Measurements from ENCODE around the gene AAMP.

AAMP gene

GRCh38 chr2:218305383-218305782, 35.4 kb upstream of the AAMP start:
- no peak overlapping the region for H3K4me3 ChIP-seq (ENCODE audit: low read depth, low read length)
- no peak for DNase-seq (ENCODE audit: low read depth, low spot score)
- POLR2A ChIA-PET, result no interaction called here
- CTCF ChIA-PET, result interaction anchor here (4.9 to 7.2 kb wide), 2 partner anchors 12 to 50 kb away, joined by 37 to 92 read pairs; partner anchors contain the start of genes CATIP and TMBIM1
- TF ChIP-seq CTCF (IDR thresholded peaks at IDR 0.05; ENCODE audit: insufficient read depth, low read length, missing control alignments), result no peak

- CTCF ChIA-PET, result interaction anchor here (0.8 to 7.2 kb wide), 34 partner anchors 8 to 345 kb away, joined by 3 to 116 read pairs (median 5); partner anchors contain the start of genes AAMP, CATIP, PNKD and TMBIM1
- H3K4me3 ChIP-seq (ENCODE audit: low read depth, low read length), result no peak overlapping the region
- no peak for DNase-seq (ENCODE audit: low read depth, low spot score)
- peak; percentile 88 for TF ChIP-seq CTCF (IDR thresholded peaks at IDR 0.05; ENCODE audit: insufficient read depth, low read length, missing control alignments)
- POLR2A ChIA-PET, result no interaction called here
These were observed 31.4 kb upstream of the AAMP start for GRCh38 chr2:218301176-218301819.

- ChIA-PET POLR2A (no interaction called here), CTCF (interaction anchor here (1.2 to 11.8 kb wide), 9 partner anchors 10 to 166 kb away, joined by 3 to 117 read pairs (median 9); partner anchors contain the start of gene CATIP)
- no peak for DNase-seq (ENCODE audit: low read depth, low spot score)
- no peak overlapping the region for H3K4me3 ChIP-seq (ENCODE audit: low read depth, low read length)
- no peak for TF ChIP-seq CTCF (IDR thresholded peaks at IDR 0.05; ENCODE audit: insufficient read depth, low read length, missing control alignments)
These were observed 30.2 kb upstream of the AAMP start for GRCh38 chr2:218300141-218300540.

- no peak overlapping the region for H3K4me3 ChIP-seq (ENCODE audit: low read depth, low read length)
- ChIA-PET CTCF (interaction anchor here (0.7 to 11.8 kb wide), 18 partner anchors 8 to 168 kb away, joined by 3 to 117 read pairs (median 6); partner anchors contain the start of genes AAMP, CATIP and PNKD), POLR2A (interaction anchor here (0.7 kb wide), 1 partner anchor 12 kb away, joined by 4 read pairs; no protein-coding TSS in a partner anchor)
- no peak for DNase-seq (ENCODE audit: low read depth, low spot score)
- no peak for TF ChIP-seq CTCF (IDR thresholded peaks at IDR 0.05; ENCODE audit: insufficient read depth, low read length, missing control alignments)
These were observed 28.5 kb upstream of the AAMP start for GRCh38 chr2:218298314-218298875.

GRCh38 chr2:218296847-218297246, 26.9 kb upstream of the AAMP start:
- TF ChIP-seq CTCF (IDR thresholded peaks at IDR 0.05; ENCODE audit: insufficient read depth, low read length, missing control alignments), result no peak
- ChIA-PET CTCF (interaction anchor here (1.0 to 11.8 kb wide), 7 partner anchors 8 to 169 kb away, joined by 3 to 118 read pairs (median 38); partner anchors contain the start of genes AAMP, CATIP and PNKD), POLR2A (no interaction called here)
- DNase-seq (ENCODE audit: low read depth, low spot score), result no peak
- no peak overlapping the region for H3K4me3 ChIP-seq (ENCODE audit: low read depth, low read length)

- DNase-seq (ENCODE audit: low read depth, low spot score), result no peak
- POLR2A ChIA-PET, result interaction anchor here (0.6 kb wide), 1 partner anchor 242 kb away, joined by 3 read pairs; no protein-coding TSS in a partner anchor
- H3K4me3 ChIP-seq (ENCODE audit: low read depth, low read length), result no peak overlapping the region
- no peak for TF ChIP-seq CTCF (IDR thresholded peaks at IDR 0.05; ENCODE audit: insufficient read depth, low read length, missing control alignments)
- CTCF ChIA-PET, result interaction anchor here (0.8 to 11.8 kb wide), 9 partner anchors 8 to 170 kb away, joined by 4 to 118 read pairs (median 8); partner anchors contain the start of genes AAMP, CATIP and PNKD
These were observed 26.3 kb upstream of the AAMP start for GRCh38 chr2:218296200-218296599.

Data from AG04449 (cell line).